HG03432 (cell line): ENCODE results near the gene SLC2A9.
A peak's percentile ranks its signal among the peaks of the same experiment; 100 is the strongest.

Experiments
- ATAC-seq: cut with Tn5 transposase; IDR thresholded peaks from one replicate; pipeline ENCODE4 v1.9.1; 2021; ENCODE audit warnings: mild to moderate bottlenecking, moderate library complexity; ENCODE audit not compliant: unreplicated experiment

SLC2A9 gene

GRCh38 chr4:9969526-9970398 is 51.5 kb downstream of the SLC2A9 start:
- ATAC-seq: peak; percentile 26

GRCh38 chr4:9968472-9968871 is 52.8 kb downstream of the SLC2A9 start:
- no peak for ATAC-seq

GRCh38 chr4:9964879-9965278 is 56.4 kb downstream of the SLC2A9 start:
- no peak for ATAC-seq

GRCh38 chr4:9963328-9963727 is 58.0 kb downstream of the SLC2A9 start:
- ATAC-seq: peak; percentile 23

- peak; percentile 68 for ATAC-seq
Measured at GRCh38 chr4:9962611-9963314, 58.5 kb downstream of the SLC2A9 start.

GRCh38 chr4:9954468-9954867 is 66.8 kb downstream of the SLC2A9 start:
- ATAC-seq: no peak

DNA sequence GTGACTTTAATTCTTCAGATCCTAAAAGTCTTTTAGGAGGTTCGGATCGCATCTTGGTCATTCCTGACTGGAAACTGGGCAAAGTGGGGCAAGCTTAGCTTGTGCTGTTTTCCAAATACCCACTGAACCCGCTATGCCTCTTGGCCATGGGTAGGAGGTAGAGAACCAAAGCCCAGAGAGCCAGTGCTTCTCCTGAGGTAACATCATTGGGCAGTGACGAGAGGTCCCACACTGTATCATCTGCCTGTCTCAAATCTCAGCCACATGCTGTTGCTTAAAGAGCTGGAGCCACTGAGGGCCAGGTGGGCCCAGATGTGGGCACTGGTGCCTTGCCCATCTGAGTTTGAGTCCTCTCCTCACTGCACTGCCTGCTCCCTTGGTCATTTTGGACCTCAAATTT is 68.2 kb downstream of the SLC2A9 start:
- ATAC-seq: no peak

DNA sequence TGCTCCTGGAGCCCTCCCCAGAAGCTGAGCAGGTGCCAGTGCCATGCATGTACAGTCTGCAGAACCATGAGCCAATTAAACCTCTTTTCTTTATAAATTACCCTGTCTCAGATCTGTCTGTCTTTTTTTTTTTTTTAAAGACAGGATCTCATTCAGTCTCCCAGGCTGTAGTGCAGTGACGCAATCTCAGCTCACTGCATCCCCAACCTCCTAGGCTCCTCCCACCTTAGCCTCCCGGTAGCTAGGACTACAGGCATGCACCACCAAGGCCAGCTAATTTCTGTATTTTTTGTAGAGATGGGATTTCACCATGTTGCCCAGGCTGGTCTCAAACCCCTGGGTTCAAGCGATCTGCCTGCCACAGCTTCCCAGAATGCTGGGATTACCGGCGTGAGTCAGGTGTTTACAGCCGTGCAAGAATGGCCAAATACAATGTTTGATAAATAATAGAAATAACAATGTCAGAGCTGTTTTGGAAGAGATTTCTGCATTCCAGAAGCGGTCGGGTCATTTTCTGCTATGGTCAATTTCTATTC is 68.8 kb downstream of the SLC2A9 start:
- ATAC-seq: no peak

GRCh38 chr4:9949573-9949972 is 71.7 kb downstream of the SLC2A9 start:
- no peak for ATAC-seq

DNA sequence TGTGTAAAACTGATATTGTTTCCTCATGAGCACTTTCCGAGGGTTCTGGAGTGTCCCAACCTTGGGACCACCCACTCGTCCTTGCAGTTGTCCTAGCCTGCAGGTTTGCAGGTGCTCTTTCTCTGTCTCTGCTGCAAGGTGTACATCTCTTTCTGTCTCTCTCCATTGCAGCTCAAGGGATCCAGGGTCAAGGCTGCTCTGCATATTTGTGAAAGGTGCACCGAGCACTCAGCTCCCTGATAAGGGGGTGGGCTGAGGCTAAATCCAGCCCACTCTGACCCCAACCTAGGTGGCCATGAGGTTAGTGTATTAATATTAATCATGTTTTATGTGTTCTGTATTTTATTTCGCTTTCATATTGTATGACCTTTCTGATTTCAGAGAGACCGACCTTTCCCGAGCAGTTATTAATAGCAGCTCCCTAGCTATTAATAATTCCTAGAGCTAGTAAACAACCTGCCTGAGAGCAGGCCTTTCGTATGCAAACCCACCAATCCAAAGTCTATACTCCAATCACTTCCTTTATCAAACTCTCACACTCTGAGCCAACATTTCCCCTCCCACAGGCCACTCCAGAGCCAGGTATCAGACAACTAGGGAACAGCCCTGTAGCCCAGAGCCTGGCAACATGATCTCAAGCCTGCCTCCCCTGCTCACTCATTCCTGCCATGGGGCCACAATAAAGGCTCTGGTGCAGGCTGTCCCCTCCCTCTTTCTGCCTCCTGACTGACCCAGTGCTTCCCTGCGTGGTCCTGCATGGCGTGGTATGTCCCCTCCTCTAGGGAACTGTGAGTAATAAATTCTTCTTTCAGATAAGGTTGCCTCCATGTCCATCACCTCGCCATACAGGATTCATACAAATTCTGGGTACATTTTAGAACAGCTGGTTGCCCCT is 73.9 kb downstream of the SLC2A9 start:
- ATAC-seq: no peak

GRCh38 chr4:9946170-9946569 is 75.1 kb downstream of the SLC2A9 start:
- ATAC-seq: no peak

GRCh38 chr4:9944431-9945425 is 76.6 kb downstream of the SLC2A9 start:
- ATAC-seq: no peak

- ATAC-seq: no peak
Measured at GRCh38 chr4:9943761-9944160, 77.5 kb downstream of the SLC2A9 start.

GRCh38 chr4:9942921-9943600 is 78.2 kb downstream of the SLC2A9 start:
- ATAC-seq: no peak

- no peak for ATAC-seq
Measured at GRCh38 chr4:9942139-9942538, 79.2 kb downstream of the SLC2A9 start.

GRCh38 chr4:9940041-9940440 is 81.3 kb downstream of the SLC2A9 start:
- ATAC-seq: no peak

DNA sequence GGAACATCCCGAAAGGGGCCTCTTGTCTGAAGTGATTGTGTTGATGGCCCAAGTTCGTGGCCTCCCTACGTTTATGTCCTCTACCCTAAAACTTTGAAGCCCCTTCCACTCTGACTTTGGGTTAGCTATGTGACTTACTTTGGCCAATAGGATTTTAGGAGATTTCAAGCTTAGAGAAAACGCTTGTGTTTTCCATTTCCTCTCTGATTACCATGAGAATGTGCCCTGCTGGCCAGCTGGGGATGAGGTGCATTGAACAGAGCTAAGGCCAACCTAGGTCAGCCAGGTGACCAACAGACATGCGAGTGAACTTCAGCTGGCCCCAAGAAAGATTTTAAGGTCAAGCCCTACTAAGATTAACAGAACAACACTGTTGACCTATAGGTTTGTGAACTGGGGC is 82.4 kb downstream of the SLC2A9 start:
- no peak for ATAC-seq

DNA sequence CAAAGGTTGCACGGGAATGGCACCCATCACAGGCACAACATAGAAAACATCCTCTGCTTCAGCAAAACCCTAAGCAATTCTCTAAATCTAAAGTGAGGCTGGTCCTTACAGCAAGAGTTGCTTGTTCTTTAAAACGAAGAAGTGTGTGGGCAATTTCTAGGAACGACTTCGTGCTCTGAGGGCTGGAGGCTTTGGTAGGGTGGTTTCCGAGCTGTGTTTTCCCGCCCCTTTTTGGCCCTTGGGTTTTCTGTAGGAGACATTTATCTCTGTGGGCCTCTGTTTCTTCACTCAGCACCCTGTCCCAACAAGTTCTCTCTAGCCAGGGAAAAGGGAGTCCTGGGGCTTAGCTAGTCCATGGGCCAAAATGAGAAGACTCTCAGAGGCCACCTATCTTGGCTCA is 84.2 kb downstream of the SLC2A9 start:
- no peak for ATAC-seq

- ATAC-seq: no peak
Measured at GRCh38 chr4:9936129-9936644, 85.1 kb downstream of the SLC2A9 start.
